ENCODE measurements around the gene NAA25. TPM values are rescaled to one million over a fixed set of nuclear protein-coding genes. Genes with fewer than 3 reads are reported as not detected.
"Not testable (repeated sequence)": the region's sequence is repeated elsewhere in the genome, so short reads cannot be mapped to it uniquely, and the experiment has no call there.

The NAA25 gene
- total RNA-seq, 1 donor from 2014 or later = 24.1 TPM

DNA sequence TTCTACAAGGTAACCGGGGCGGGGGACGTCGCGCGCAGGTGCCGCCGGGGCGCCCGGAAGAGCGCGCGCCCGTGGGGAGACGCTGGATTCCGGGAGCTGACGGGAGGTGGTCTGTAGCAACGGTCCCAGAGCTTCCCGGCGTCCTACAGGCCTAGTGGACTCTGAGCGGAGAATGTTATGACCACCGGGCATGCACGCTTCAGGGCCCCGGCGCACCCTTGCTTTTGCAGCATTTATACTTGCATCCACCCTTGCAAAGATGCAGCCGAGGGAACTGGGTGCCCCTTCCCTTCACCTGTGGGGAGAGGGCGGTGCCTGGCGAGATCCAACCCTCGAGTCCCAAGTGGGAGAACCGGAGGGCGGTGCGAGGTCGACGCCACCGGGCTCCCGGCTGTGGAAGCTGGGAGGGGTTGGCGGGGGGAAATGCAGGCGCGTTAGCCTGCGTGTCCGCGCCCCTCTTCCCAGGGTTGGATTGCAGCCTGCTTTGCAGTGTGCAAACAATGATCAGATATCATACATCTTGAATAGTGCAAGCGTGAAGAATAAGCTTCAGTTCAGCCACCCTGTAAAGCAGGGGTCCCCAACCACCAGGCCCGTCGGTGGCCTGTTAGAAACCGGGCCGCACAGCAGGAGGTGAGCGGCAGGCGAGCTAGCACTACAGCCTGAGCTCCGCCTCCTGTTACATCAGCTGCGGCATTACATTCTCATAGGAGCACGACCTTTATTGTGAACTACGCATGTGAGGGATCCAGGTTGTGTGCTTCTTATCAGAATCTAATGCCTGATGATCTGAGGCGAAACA is 94.8 kb downstream of the NAA25 start:
- DNase-seq (ENCODE audit: extremely low spot score in 2 of 2) = peak in 1 of 2 donors; percentile 90
- Histone ChIP-seq H3K36me3 (peaks cover 0 to 17% of the 10 kb centered on the region in 2 donors), H3K27me3 (no peaks in the 10 kb centered on the region), H3K27ac (peak overlapping the region; percentile 86), H3K4me3 (peak overlapping the region; percentile 91), H3K9me3 (no peaks in the 10 kb centered on the region), H3K4me1 (peaks cover 39% of the 10 kb centered on the region)
- intact Hi-C loops (cut with DNase I) = no loop called here
- TF ChIP-seq POLR2AphosphoS5 (IDR thresholded peaks at IDR 0.05; ENCODE audit: insufficient read depth in 1 of 2, low read depth in 1 of 2) = no peak
- TF ChIP-seq, protein P1, sequence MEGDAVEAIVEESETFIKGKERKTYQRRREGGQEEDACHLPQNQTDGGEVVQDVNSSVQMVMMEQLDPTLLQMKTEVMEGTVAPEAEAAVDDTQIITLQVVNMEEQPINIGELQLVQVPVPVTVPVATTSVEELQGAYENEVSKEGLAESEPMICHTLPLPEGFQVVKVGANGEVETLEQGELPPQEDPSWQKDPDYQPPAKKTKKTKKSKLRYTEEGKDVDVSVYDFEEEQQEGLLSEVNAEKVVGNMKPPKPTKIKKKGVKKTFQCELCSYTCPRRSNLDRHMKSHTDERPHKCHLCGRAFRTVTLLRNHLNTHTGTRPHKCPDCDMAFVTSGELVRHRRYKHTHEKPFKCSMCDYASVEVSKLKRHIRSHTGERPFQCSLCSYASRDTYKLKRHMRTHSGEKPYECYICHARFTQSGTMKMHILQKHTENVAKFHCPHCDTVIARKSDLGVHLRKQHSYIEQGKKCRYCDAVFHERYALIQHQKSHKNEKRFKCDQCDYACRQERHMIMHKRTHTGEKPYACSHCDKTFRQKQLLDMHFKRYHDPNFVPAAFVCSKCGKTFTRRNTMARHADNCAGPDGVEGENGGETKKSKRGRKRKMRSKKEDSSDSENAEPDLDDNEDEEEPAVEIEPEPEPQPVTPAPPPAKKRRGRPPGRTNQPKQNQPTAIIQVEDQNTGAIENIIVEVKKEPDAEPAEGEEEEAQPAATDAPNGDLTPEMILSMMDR (IDR thresholded peaks at IDR 0.05) = no peak
- TF ChIP-seq POLR2A (IDR thresholded peaks at IDR 0.05) = no peak

DNA sequence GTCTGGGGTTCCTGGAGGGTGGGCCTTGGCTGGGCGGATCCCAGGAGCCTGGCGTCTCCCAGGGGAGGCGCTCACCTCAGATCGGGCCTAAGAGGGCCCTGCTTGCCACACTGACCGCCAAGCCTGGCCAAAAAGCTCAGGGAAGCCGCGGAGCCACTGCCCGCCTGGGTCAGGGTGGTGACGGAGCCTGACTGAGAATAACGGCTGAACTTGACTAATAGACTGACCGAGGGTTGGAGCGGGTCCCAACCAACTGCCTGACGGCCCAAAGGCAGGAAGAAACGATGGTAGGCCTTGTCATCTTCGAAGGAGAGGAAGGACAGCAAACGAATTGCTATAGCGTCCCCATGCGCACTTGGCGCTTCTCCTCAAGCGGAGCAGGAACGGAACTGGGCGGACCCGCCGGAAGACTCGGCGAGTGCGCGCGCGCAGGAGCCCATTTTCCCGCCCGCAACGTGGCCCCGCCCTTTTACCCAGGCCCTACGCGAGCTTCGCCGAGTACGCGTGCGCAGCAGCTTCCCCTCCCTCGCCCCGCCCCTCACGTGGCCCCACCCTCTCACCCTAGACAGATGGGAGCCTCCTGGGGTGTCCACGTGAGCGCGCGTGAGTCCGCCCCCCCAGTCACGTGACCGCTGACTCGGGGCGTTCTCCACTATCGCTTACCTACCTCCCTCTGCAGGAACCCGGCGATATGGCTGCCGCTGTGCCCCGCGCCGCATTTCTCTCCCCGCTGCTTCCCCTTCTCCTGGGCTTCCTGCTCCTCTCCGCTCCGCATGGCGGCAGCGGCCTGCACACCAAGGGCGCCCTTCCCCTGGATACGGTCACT is 95.6 kb downstream of the NAA25 start, which contains the start of the genes ERP29 and TMEM116:
Gene ERP29, plus strand, starts transcription at position 652 of the 826 bp plus-strand sequence. Its CDS starts 40 bp downstream, at position 692.
Gene TMEM116, minus strand, starts transcription at position 391 of the 826 bp plus-strand sequence. CDS start 7,895 bp downstream, outside the sequence.
- Histone ChIP-seq H3K27me3 (no peaks in the 10 kb centered on the region), H3K4me1 (peaks cover 41% of the 10 kb centered on the region), H3K9me3 (no peaks in the 10 kb centered on the region), H3K36me3 (peaks cover 0 to 9% of the 10 kb centered on the region in 2 donors), H3K4me3 (peak within 1 kb of the TSS; percentile 91), H3K27ac (peak within 1 kb of the TSS; percentile 97)
- TF ChIP-seq POLR2A (IDR thresholded peaks at IDR 0.05) (peak in 1 of 2 donors; percentile 97), POLR2AphosphoS5 (IDR thresholded peaks at IDR 0.05; ENCODE audit: insufficient read depth in 1 of 2, low read depth in 1 of 2) (peak; percentile 95 to 99)
- TF ChIP-seq, protein P1 (IDR thresholded peaks at IDR 0.05) = peak in 2 of 3 experiments; percentile 4 to 69
- DNase-seq (ENCODE audit: extremely low spot score in 2 of 2) = peak; percentile 98 to 100
- intact Hi-C loops (cut with DNase I) = no loop called here

DNA sequence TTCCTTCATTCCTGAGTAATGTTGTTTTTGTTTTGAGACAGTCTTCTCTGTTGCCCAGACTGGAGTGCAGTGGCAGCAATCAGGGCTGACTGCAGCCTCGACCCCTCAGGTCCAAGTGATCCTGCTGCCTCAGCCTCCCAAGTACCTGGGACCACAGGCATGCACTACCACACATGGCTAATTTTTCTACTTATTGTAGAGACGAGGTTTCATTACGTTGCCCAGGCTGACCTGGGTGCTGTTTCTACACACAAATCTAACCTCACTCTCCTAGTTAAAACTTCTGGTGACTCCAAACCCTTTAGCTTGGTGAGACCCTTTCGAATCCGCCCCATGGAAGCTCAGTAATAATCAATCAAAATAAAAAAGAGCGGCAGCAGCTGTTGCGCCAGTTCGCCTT is 96.9 kb downstream of the NAA25 start:
- intact Hi-C loops (cut with DNase I) = no loop called here
- no peaks in the 10 kb centered on the region for H3K9me3 ChIP-seq
- peaks cover 41% of the 10 kb centered on the region for H3K4me1 ChIP-seq
- H3K27me3 ChIP-seq = no peaks in the 10 kb centered on the region
- H3K36me3 ChIP-seq = peaks cover 0 to 8% of the 10 kb centered on the region in 2 donors
- H3K27ac ChIP-seq = no peak overlapping the region
- peak overlapping the region; percentile 91 for H3K4me3 ChIP-seq
- DNase-seq (ENCODE audit: extremely low spot score in 2 of 2) = no peak
- no peak for TF ChIP-seq POLR2AphosphoS5 (IDR thresholded peaks at IDR 0.05; ENCODE audit: insufficient read depth in 1 of 2, low read depth in 1 of 2)
- no peak for TF ChIP-seq POLR2A (IDR thresholded peaks at IDR 0.05)
- TF ChIP-seq, protein P1 (IDR thresholded peaks at IDR 0.05) = no peak

DNA sequence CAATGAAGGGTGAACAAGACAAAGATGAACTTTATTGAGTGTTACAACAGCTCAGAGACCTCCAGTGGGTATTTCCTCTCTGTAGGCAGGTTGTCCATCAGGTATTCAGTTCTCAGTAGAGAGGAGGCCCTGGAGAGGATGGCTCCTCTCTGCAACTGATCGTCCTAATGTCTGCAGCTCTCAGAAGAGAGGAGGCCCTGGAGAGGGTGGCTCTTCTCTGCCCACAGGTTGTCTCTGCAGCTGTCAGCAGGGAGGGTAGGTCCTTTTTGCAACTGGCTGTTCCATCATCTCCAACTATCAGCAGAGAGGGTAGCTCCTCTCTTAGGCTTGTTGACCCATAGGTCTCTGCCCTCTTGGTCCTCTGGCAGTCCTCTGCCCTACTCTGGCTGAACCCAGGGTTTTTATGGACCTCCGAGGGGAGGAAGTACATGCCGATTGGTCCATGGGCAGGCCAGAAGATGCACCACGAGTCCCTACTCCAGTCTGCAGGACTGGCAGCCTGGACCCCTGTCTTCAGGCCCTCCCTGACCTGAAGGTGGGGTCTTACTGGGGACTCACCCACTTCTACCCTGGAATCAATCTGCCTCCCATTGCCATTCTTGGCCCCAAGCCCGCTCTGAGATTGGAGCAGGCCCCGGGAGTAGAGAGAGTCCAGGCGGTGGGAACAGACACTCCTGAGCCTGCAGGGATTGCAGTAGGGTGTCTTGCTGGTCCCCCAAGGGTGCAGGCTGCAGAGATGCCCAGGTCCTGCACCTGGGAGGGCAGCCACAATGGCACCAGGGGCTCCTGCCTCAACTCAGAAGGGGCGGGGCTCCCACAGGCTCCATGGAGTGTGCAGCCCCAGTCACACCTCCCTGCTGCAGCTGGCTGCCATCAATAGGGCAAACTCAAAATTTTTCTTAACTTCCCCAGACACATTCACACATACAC is 97.9 kb downstream of the NAA25 start:
- intact Hi-C loops (cut with DNase I) = no loop called here
- Histone ChIP-seq H3K4me1 (peaks cover 48% of the 10 kb centered on the region), H3K36me3 (no peaks in the 10 kb centered on the region), H3K4me3 (no peak overlapping the region), H3K27me3 (no peaks in the 10 kb centered on the region), H3K27ac (no peak overlapping the region), H3K9me3 (no peaks in the 10 kb centered on the region)
- TF ChIP-seq POLR2A (IDR thresholded peaks at IDR 0.05) (no peak), POLR2AphosphoS5 (IDR thresholded peaks at IDR 0.05; ENCODE audit: insufficient read depth in 1 of 2, low read depth in 1 of 2) (no peak)
- TF ChIP-seq, protein P1 (IDR thresholded peaks at IDR 0.05) = no peak
- no peak for DNase-seq (ENCODE audit: extremely low spot score in 2 of 2)

DNA sequence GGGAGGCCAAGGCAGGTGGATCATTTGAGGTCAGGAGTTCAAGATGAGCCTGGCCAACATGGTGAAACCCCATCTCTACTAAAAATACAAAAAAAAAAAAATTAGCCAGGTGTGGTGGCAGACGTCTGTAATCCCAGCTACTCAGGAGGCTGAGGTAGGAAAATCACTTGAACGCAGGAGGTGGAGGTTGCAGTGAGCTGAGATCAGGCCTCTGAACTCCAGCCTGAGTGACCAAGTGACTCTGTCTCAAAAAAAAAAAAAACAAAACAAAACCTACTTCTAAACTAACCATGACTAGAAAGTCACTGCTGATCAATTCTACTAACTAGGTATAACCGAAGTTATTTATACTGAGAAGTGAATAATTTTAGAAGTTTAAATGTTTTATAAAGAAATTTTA is 99.0 kb downstream of the NAA25 start:
- H3K9me3 ChIP-seq; H3K36me3 ChIP-seq; H3K27me3 ChIP-seq; H3K27ac ChIP-seq; DNase-seq (ENCODE audit: extremely low spot score in 2 of 2); intact Hi-C loops (cut with DNase I); H3K4me3 ChIP-seq: not testable (repeated sequence)
- H3K4me1 ChIP-seq = peaks cover 41% of the 10 kb centered on the region

Data from vagina (tissue), 2 donors.